Body of pancreas (tissue), 4 donors: Measurements from ENCODE around the gene NR5A1. TPM values are rescaled to one million over a fixed set of nuclear protein-coding genes. Genes with fewer than 3 reads are reported as not detected.
A peak's percentile ranks its signal among the peaks of the same experiment; 100 is the strongest.

ENCODE experiments used
- ATAC-seq: fragments of 150-250 bp; one replicate; pipeline ENCODE4 v1.9.1; 2016
- DNase-seq, 4 donors: peaks; one replicate each; pipeline ENCODE4 v3.0.0-alpha.2; 2019
- H3K27ac ChIP-seq, 4 donors: fragments of 200-600 bp; sonication (generic); 1 replicate in 3 of 4; 2 replicates in 1 of 4; pipeline versions ENCODE4 v1.5.1 to v1.6.1; 2016 to 2019; ENCODE audit warnings: mild to moderate bottlenecking in 1 of 4, mixed read lengths in 1 of 4, moderate library complexity in 1 of 4
- H3K27me3 ChIP-seq, 2 donors: fragments of 200-600 bp; sonication (generic); one replicate each; pipeline ENCODE4 v1.6.0; 2016; ENCODE audit warnings: mild to moderate bottlenecking in 1 of 2
- H3K36me3 ChIP-seq, 2 donors: fragments of 200-600 bp; sonication (generic); replicated peaks in 1 of 2; 2 replicates each; pipeline ENCODE4 v1.5.1; 2016; ENCODE audit warnings: low read depth in 2 of 2; ENCODE audit not compliant: insufficient read depth in 1 of 2
- H3K4me1 ChIP-seq: fragments of 200-600 bp; sonication (generic); one replicate; pipeline ENCODE4 v1.6.0; 2016
- H3K4me3 ChIP-seq, 2 donors: fragments of 200-600 bp; sonication (generic); 1 replicate in 1 of 2; 2 replicates in 1 of 2; pipeline ENCODE4 v1.5.1; 2016 to 2019
- H3K9me3 ChIP-seq, 3 donors: fragments of 200-600 bp; sonication (generic); 1 replicate in 2 of 3; 2 replicates in 1 of 3; pipeline ENCODE4 v1.5.1; 2016
- CTCF ChIP-seq, 7 experiments: fragments of 450-650 bp in 4 of 7; fragments of 200-600 bp in 3 of 7; sonication (generic) in 3 of 7; IDR thresholded peaks; one replicate each; pipeline ENCODE4 v1.5.1; 2016 to 2019; ENCODE audit warnings: antibody characterized with exemption in 7 of 7
- POLR2A ChIP-seq, 3 donors: fragments of 450-650 bp; IDR thresholded peaks; one replicate each; pipeline ENCODE4 v1.6.1; 2016; ENCODE audit warnings: antibody characterized with exemption in 3 of 3, mild to moderate bottlenecking in 2 of 3
- WGBS, 2 donors: methylation state at CpG; one replicate each; pipeline ENCODE4 v1.1.5; 2017; 5-methylcytosine and 5-hydroxymethylcytosine counted together
- intact Hi-C: fragments of 100-400 bp; cut with DNase I; formaldehyde crosslinking; loops from one replicate; pipeline ENCODE4 v1.15.1; 2023
- total RNA-seq, 2 donors: library from RNA; depleted of rRNA; stranded (reverse); fragments of >200 nt; gene quantifications; one replicate each; pipeline ENCODE4 v1.1.0, GENCODE V29; 2016

Gene NR5A1
- total RNA-seq, 2 donors from 2014 or later: not detected

GRCh38 chr9:124551472-124552272 lies 44.5 kb upstream of the NR5A1 start:
- Histone ChIP-seq H3K36me3 (no peaks in the 10 kb centered on the region), H3K4me1 (peaks cover 3% of the 10 kb centered on the region), H3K27me3 (no peaks in the 10 kb centered on the region), H3K4me3 (no peak overlapping the region), H3K9me3 (no peaks in the 10 kb centered on the region), H3K27ac (peak overlapping the region in 1 of 4 donors; percentile 5)
- intact Hi-C loops: no loop called here
- TF ChIP-seq POLR2A (IDR thresholded peaks at IDR 0.05): no peak
- TF ChIP-seq CTCF (IDR thresholded peaks at IDR 0.05): peak in 6 of 7 experiments; percentile 14 to 49 (median 46)
- ATAC-seq (peak; percentile 76), DNase-seq (peak; percentile 18 to 32 (median 31))
- 30 to 55% methylated on average over 4 of the region's 4 CpGs for WGBS, 2 donors

- intact Hi-C loops: no loop called here
- ATAC-seq (no peak), DNase-seq (no peak)
- TF ChIP-seq CTCF (IDR thresholded peaks at IDR 0.05) (no peak), POLR2A (IDR thresholded peaks at IDR 0.05) (no peak)
- Histone ChIP-seq H3K27ac (no peak overlapping the region), H3K9me3 (no peaks in the 10 kb centered on the region), H3K4me3 (no peak overlapping the region), H3K27me3 (no peaks in the 10 kb centered on the region), H3K36me3 (no peaks in the 10 kb centered on the region), H3K4me1 (peaks cover 3% of the 10 kb centered on the region)
- WGBS, 2 donors: 89 to 90% methylated on average over 2 of the region's 2 CpGs
These were observed 42.9 kb upstream of the NR5A1 start for GRCh38 chr9:124550072-124550471.

GRCh38 chr9:124549016-124549415 lies 41.8 kb upstream of the NR5A1 start:
- H3K27ac ChIP-seq: no peak overlapping the region
- TF ChIP-seq CTCF (IDR thresholded peaks at IDR 0.05) (no peak), POLR2A (IDR thresholded peaks at IDR 0.05) (no peak)
- WGBS, 2 donors: 79 to 89% methylated on average over 1 of the region's 1 CpG
- no peaks in the 10 kb centered on the region for H3K36me3 ChIP-seq
- ATAC-seq (no peak), DNase-seq (no peak)
- no peaks in the 10 kb centered on the region for H3K27me3 ChIP-seq
- intact Hi-C loops: no loop called here
- no peaks in the 10 kb centered on the region for H3K9me3 ChIP-seq
- no peak overlapping the region for H3K4me3 ChIP-seq
- peaks cover 3% of the 10 kb centered on the region for H3K4me1 ChIP-seq

- ATAC-seq (no peak), DNase-seq (no peak)
- no peaks in the 10 kb centered on the region for H3K36me3 ChIP-seq
- intact Hi-C loops: no loop called here
- no peaks in the 10 kb centered on the region for H3K9me3 ChIP-seq
- no peak overlapping the region for H3K27ac ChIP-seq
- TF ChIP-seq POLR2A (IDR thresholded peaks at IDR 0.05): no peak
- TF ChIP-seq CTCF (IDR thresholded peaks at IDR 0.05): no peak
- 96 to 97% methylated on average over 2 of the region's 2 CpGs for WGBS, 2 donors
- no peak overlapping the region for H3K4me3 ChIP-seq
- H3K4me1 ChIP-seq: peaks cover 3% of the 10 kb centered on the region
- H3K27me3 ChIP-seq: no peaks in the 10 kb centered on the region
These were observed 37.3 kb upstream of the NR5A1 start for GRCh38 chr9:124544535-124544934.

GRCh38 chr9:124541824-124542223 lies 34.6 kb upstream of the NR5A1 start:
- Histone ChIP-seq H3K9me3 (no peaks in the 10 kb centered on the region), H3K4me1 (no peaks in the 10 kb centered on the region), H3K27me3 (no peaks in the 10 kb centered on the region), H3K27ac (no peak overlapping the region), H3K4me3 (no peak overlapping the region), H3K36me3 (peaks cover 0 to 4% of the 10 kb centered on the region in 2 donors)
- intact Hi-C loops: no loop called here
- no peak for TF ChIP-seq POLR2A (IDR thresholded peaks at IDR 0.05)
- TF ChIP-seq CTCF (IDR thresholded peaks at IDR 0.05): no peak
- ATAC-seq: no peak
- no peak for DNase-seq
